Prostate gland (tissue), 2 donors: ENCODE data around the gene ATG101.

Source experiments
- CTCF ChIP-seq, 4 experiments: fragments of 200-600 bp in 2 of 4; fragments of 450-650 bp in 2 of 4; sonication (generic) in 2 of 4; IDR thresholded peaks; 1 replicate in 3 of 4; 2 replicates in 1 of 4; pipeline ENCODE4 v1.5.1; 2016 to 2019; ENCODE audit warnings: antibody characterized with exemption in 4 of 4, mild to moderate bottlenecking in 2 of 4, moderate library complexity in 2 of 4
- POLR2A ChIP-seq: fragments of 450-650 bp; IDR thresholded peaks from one replicate; pipeline ENCODE4 v1.6.1; 2016; ENCODE audit warnings: antibody characterized with exemption, mild to moderate bottlenecking
- POLR2AphosphoS5 ChIP-seq: sonication (generic); formaldehyde crosslinking; IDR thresholded peaks from one replicate; pipeline ENCODE4 v1.6.1; 2017; ENCODE audit warnings: antibody characterized with exemption

GRCh38 chr12:52079576-52080402, 10.0 kb downstream of the ATG101 start, which contains the start of gene SMIM41:
- TF ChIP-seq POLR2A (no peak), POLR2AphosphoS5 (no peak), CTCF (IDR thresholded peaks at IDR 0.05) (no peak)
